Measurements from ENCODE around the gene CPNE5.
"Not testable (repeated sequence)": the region's sequence is repeated elsewhere in the genome, so short reads cannot be mapped to it uniquely, and the experiment has no call there.

The CPNE5 gene

DNA sequence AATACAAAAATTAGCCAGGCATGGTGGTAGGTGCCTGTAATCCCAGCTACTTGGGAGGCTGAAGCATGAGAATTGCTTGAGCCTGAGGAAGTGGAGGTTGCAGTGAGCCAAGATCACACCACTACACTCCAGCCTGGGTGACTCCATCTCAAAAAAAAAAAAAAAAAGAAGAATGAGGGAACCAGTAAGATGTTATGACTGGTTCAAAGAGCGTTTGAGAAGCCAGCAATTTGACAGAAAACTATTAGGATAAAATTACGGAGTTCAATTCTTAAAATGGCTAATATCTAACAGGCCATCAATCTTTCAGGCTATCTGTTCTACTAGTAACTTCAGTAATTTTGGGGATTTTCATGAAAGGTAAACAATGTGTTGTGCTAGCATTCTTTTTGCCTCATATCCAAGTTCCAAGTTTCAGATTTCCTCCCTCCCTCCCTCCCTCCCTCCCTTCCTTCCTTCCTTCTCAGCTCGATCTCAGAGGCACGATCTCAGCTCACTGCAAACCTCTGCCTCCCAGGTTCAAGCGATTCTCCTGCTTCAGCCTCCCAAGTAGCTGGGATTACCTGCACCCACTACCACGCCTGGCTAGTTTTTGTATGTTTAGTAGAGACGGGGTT lies 134.2 kb downstream of the CPNE5 start:
- DNase-seq (ENCODE audit: low read depth in 1 of 2, low spot score in 1 of 2), result not testable (repeated sequence)

GRCh38 chr6:36703982-36704381 lies 135.3 kb downstream of the CPNE5 start:
- DNase-seq (ENCODE audit: low read depth in 1 of 2, low spot score in 1 of 2), result no peak

DNA sequence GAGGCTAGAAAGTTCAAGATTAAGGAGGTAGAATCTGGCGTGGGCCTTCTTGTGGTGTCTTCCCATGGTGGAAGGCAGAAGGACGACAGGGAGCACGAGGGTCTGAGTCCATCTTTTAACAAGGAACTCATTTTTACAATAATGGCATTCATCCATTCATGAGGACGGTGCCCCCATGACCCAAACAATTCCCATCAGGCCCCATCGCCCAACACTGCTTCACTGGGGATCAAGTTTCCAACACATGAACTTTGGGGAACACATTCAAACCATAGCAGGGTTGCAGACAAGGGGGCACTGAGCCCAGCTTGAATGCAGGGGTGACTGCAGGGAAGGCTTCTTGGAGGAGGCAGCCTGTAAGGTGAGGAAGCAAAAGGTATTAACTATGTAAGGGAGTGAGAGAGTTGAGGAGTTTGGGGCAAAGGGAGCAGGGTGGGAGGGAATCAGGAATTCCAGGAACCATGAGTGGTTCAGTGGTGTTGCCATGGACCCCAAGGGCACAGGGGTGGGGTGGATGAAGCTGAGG lies 136.1 kb downstream of the CPNE5 start:
- no peak for DNase-seq (ENCODE audit: low read depth in 1 of 2, low spot score in 1 of 2)

GRCh38 chr6:36702656-36703055 lies 136.6 kb downstream of the CPNE5 start:
- DNase-seq (ENCODE audit: low read depth in 1 of 2, low spot score in 1 of 2), result no peak

- DNase-seq (ENCODE audit: low read depth in 1 of 2, low spot score in 1 of 2), result no peak
Measured at GRCh38 chr6:36701401-36701991, 137.7 kb downstream of the CPNE5 start.

- DNase-seq (ENCODE audit: low read depth in 1 of 2, low spot score in 1 of 2), result no peak
Measured at GRCh38 chr6:36700831-36701230, 138.4 kb downstream of the CPNE5 start.

DNA sequence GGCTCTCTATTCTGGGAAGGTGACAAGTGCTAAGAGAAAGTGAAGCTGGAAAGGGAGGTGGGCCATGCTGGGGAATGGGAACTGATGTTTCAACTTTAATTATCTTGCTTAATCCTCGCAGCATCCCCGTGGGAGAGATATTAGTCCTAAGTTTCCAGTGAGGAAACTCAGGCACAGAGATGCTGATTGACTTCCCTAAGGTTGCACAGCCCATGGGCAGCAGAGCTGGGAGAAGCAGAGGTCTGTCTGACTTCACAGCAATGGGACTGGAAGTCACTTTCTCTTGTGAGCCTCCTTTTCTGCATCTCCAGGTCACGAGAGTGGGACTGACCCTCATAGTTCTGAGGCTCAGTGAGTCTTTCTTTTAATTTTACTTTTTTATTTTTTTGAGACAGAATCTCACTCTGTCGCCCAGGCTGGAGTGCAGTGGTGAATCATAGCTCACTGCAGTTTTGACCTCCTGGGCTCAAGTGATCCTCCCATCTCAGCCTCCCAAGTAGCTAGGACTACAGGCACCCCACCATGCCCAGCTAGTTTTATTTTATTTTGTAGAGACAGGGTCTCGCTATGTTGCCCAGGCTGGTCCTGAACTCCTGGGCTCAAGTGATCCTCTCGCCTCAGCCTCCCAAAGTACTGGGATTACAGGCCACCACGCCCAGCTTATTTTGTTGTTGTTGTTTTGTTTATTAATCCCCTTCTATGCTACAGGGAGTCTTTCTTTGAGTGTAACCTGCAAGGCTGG lies 139.0 kb downstream of the CPNE5 start:
- DNase-seq (ENCODE audit: low read depth in 1 of 2, low spot score in 1 of 2), result no peak

DNA sequence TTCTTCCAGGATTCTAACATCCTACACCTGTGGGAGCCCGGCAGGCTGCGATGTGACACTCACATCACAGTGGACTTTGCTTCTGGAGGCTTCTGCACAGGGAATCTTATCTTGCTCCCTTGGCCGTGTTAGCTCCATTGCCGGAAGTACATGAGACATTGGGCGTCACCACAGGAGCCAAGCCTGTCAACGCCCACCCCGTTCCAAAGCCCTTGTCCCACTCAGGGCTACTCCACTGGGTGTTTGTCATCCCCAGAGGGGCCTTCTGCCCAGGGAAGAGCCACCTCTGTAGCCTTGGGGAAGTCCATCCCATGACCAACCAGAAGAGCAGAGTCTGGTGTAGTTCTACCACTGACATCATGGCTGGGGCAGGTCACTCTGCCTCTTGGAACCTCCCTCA lies 139.9 kb downstream of the CPNE5 start:
- no peak for DNase-seq (ENCODE audit: low read depth in 1 of 2, low spot score in 1 of 2)

DNA sequence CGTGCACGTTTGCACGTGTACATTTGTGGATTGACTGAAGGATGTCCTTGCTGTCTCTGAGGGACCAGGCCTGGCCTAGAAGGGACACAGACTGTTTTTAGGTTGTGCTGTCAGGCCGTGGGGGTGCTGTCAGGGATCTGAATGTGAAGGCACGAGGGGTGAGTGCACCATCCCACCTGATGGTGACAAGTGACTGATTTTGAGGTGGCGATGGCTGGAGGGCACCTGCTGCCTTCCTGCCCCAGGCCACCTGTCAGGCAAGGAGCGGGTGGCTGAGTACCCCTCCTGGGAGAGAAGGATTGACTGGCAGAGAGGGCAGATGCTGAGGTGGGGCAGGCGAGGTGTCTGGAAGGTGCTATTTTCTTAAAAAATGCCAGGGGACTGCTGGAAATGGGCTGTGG lies 140.4 kb downstream of the CPNE5 start:
- no peak for DNase-seq (ENCODE audit: low read depth in 1 of 2, low spot score in 1 of 2)

GRCh38 chr6:36698196-36698595 lies 141.0 kb downstream of the CPNE5 start:
- DNase-seq (ENCODE audit: low read depth in 1 of 2, low spot score in 1 of 2), result no peak

DNA sequence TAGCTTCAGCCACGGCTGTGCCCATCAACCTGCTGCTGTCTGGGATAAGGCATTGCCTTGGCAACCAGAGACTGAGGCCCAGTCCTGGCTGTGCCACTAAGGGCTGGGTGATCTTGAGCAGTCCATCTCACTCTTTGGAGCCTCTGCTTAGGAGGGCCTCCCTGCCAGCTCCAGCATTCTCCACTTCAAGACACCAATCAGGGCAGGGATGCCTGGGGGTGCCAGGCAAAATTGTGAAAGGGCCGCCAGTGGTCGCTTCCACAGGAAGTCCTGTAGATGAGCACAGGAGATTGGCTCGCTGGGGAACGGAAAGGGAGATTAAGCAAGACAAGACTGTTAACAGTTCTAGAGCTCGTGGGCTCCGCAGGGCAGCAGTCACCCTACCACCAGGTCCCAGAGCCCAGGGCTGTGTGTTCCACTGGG lies 141.8 kb downstream of the CPNE5 start, which contains the start of gene RAB44:
TSS of gene RAB44 (plus strand) at position 346 of the 423 bp plus-strand sequence. CDS start 6,410 bp downstream, outside the sequence.
- DNase-seq (ENCODE audit: low read depth in 1 of 2, low spot score in 1 of 2), result no peak

DNA sequence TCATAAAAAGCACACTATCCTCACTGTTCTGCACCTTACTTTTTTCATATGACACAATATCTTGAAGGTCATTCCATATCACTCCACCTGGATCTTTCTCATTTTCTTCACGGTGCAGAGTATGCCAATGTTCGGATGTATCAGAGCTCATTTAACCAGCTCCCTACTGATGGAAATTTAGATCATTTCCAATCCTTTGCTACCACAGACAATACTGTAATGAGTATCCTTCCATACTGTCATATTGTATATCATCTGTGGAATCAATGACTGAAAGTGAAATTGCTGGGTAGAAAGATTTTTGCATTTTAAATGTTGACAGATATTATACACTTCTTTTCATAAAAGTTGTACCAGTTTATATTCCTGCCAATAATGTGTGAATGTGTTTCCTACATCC lies 143.8 kb downstream of the CPNE5 start:
- no peak for DNase-seq (ENCODE audit: low read depth in 1 of 2, low spot score in 1 of 2)

DNA sequence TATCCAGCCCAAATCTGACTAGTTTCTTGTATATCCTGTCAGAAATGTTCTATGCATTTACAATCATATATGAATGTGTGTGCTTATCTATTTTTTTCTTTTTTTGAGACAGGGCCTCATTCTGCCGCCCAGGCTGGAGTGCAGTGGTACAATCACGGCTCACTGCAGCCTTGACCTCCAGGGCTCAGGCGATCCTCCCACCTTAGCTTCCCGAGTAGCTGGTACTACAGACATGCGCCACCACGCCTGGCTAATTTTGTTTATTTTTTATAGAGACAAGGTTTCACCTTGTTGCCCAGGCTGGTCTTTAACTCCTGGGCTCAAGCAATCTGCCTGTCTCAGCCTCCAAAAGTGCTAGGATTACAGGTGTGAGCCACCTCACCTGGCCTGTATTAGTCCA lies 144.6 kb downstream of the CPNE5 start:
- no peak for DNase-seq (ENCODE audit: low read depth in 1 of 2, low spot score in 1 of 2)

DNA sequence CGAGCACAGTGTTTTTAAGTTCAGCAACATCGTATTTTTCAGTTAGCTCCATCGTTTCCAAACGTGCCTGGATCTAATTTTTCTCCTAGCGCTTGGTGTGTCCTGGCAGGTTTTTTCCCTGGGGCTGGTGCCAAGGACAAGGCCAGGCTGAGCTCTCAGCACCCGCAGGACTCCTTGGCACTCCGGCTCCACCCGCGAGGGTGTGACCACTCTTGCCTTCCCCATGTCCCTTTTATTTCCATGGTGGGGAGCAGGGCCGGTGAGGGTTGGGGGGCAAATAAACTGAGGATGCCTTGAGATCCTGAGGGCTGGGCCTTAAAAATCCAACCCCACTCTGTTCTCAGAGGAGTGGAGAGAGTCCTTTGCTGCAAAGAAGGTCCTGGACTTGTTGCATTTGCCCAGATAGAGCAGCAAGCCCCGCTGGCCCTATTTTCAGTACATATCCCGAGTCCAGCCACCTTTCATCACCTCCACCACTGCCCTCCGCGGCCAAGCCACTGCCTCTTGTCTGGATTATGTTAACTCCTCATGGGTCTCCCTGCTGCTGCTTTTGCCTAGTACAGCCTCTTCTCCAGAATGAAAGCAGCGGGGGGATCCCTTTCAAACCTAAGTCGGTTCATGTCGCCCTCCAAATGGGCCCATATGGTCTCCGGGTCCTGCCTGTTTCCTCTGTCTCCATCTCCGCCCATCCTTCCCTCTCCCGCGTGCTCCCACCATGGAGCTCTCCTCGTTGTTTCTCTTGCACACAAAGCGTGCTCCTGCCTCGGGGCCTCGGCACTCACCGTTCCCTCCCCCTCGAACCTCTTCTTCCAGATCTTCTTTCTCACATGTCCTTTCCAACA lies 146.2 kb downstream of the CPNE5 start:
- DNase-seq (ENCODE audit: low read depth in 1 of 2, low spot score in 1 of 2), result no peak

GRCh38 chr6:36692220-36692619 lies 147.0 kb downstream of the CPNE5 start:
- DNase-seq (ENCODE audit: low read depth in 1 of 2, low spot score in 1 of 2), result no peak

- no peak for DNase-seq (ENCODE audit: low read depth in 1 of 2, low spot score in 1 of 2)
Measured at GRCh38 chr6:36691612-36692011, 147.6 kb downstream of the CPNE5 start.

DNA sequence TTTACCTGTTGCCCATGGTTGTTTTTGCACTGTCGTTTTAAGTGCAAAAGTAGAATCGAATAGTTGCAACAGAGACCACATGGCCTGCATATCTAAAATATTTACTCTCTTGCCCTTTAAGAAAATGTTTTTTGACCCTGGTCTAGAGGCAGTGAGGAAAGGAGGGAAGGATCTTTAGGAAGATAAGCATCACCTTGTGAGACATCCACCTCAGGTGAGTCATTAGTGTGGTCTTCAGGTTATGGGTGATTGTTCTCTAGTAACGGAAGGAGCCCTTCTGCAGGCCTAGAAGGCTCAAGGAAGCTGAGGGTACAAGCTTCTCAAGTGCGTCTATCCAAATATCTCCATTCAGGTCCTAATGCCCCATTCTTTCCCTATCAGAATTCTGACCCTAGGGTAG lies 148.2 kb downstream of the CPNE5 start:
- no peak for DNase-seq (ENCODE audit: low read depth in 1 of 2, low spot score in 1 of 2)
